Activated T-cell treated with anti-CD3 and anti-CD28 coated beads for 4 hours (primary cell): Measurements from ENCODE around the gene GHITM.

ENCODE experiments used
- DNase-seq: peaks from one replicate; pipeline ENCODE4 v3.0.0-alpha.2; 2020

Gene GHITM

DNA sequence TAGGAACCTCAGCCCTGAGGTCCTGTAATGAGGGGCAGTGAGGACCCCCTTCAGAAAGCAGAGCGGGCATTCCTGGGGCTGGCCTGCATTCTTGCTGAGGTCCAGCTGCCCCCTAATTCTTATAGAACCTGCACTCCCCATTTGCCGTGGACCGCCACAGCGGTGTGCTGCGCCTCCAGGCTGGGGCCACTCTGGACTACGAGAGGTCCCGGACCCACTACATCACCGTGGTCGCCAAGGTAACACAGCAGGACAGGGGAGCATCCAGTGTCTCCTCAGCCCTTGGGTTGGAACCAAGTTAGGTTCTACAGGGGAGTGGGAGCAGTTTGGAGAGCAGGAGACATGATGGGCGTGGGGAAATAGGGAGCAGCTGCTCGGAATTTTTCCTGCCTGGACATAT, 62.4 kb downstream of the GHITM start:
- DNase-seq, result no peak

DNA sequence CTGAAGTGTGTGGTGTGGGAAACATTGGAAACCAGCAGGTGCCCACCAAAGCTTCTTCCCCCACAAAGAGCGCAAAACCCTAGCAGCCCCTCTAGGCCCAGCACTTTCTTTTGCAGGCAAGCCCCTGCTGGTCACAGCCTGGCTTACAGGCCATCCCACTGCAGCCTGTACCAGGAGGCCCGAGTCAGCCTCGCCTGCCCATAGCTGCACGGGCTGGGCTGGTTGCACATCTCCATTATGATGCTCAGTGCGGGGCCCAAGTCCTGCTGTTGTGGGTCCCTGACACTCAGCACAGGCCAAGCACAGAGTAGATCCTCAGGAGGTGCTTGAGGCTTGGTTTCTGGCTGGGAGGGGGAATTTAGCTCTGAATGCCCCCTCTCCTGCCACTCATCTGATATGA, 63.0 kb downstream of the GHITM start:
- DNase-seq, result no peak
